EH (cell line): ENCODE data around the gene EPHB4.
"Not testable (repeated sequence)": the region's sequence is repeated elsewhere in the genome, so short reads cannot be mapped to it uniquely, and the experiment has no call there.

Experiments used
- DNase-seq: peaks from one replicate; pipeline ENCODE4 v3.0.0-alpha.2; 2015; ENCODE audit warnings: low read depth

EPHB4 gene

DNA sequence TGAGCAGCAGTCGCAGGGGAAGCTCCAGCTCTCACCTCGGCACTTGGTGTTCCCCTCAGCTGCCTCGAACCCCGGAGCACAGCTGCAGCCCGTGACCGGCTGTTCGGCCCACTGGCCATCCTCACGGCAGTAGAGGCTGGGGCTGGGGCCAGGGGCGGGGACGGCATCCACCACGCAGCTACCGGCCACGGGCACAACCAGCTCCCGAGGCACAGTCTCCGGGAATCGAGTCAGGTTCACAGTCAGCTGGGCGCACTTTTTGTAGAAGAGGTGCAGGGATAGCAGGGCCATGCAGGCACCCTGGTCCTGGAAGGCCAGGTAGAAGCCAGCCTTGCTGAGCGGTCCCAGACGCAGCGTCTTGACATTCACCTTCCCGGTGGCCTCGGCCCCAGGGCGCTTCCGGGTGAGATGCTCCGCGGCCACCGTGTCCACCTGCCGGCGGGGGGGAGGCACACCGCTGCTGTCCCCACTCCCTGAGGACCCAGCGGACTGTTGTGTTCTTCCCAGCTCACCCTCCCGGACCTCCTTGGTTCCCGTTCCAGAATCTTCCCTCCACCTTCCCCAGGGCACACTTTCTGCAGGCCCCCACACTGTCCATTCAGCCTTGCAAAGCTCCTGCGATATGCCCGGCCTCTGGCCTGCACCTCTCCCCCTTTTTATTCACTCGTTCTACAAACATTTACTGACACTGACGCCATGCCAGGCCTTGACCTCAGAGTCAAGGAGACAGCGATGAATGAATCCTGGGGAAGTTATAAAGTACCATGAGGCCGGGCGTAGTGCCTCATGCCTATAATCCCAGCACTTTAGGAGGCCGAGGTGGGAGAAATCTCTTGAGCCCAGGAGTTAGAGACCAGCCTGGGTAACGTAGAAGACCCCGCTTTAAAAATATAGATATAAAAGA, 4.8 kb downstream of the EPHB4 start:
- DNase-seq = no peak

GRCh38 chr7:100819586-100819985, 7.7 kb downstream of the EPHB4 start:
- DNase-seq = no peak

DNA sequence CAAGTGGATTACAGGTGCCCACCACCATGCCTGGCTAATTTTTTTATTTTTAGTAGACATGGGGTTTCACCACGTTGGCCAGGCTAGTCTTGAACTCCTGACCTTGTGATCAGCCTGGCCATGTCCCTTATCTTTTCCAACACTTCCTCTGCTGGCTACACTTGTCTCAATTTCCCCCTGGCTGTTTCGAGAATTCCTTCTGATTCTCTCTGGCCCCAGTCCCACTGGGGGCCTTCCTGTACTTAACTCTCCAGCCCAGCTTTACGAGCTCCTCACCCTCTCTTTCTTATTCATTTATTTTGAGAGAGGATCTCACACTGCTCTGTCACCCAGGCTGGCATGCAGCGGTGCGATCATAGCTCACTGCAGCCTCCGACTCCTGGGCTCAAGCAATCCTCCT, 8.5 kb downstream of the EPHB4 start:
- DNase-seq = no peak

GRCh38 chr7:100818366-100818765, 9.0 kb downstream of the EPHB4 start:
- DNase-seq = no peak

DNA sequence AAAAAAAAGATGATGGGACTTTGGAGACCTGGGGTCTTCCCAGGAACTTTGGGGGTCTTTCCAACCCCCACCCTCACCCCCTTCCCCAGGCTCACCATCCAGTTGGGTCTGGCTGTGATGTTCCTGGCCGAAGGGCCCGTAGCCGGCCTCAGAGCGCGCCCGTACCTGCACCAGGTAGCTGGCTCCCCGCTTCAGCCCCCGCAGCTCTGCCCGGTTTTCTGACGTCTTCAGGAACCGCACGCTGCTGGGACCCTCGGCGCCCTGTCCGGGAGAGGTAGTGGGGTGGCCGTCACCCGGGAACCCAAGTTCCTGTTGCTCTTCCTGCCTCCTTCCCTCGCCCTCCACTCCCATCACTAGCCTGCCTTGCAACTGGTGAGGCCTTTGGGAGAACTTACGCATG, 10.2 kb downstream of the EPHB4 start:
- no peak for DNase-seq

- not testable (repeated sequence) for DNase-seq
Measured at GRCh38 chr7:100816515-100816914, 10.8 kb downstream of the EPHB4 start.

DNA sequence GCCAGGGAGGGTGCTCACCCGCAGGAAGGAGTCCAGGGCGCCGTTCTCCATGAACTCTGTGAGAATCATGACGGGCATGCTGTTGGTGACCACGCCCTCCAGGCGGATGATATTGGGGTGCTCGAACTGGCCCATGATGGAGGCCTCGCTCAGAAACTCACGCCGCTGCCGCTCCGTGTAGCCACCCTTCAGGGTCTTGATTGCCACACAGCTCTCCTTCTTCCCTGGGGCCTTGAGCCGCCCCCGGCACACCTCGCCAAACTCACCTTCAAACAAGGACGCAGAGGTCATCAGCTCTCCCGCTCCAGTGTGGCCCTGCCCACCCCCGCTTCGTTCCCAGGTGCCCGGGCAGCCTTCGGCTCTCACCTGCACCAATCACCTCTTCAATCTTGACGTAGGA, 14.6 kb downstream of the EPHB4 start:
- DNase-seq = no peak

DNA sequence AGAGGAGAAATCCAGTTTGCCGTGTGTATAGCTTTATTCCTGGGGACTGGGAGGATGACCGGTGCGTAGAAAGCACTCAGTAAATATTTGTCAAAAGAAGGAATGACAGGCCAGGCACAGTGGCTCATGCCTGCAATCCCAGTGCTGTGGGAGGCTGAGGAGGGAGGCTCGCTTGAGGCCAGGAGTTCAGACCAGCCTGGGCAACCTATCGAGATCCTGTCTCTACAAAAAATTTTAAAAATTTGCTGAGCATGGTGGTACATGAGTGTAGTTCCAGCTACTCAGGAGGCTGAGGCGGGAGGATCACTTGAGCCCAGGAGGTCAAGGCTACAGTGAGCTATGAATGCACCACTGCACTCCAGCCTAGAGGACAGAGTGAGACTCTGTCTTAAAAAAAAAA, 15.8 kb downstream of the EPHB4 start:
- no peak for DNase-seq

GRCh38 chr7:100808354-100808875, 18.9 kb downstream of the EPHB4 start:
- DNase-seq = no peak

DNA sequence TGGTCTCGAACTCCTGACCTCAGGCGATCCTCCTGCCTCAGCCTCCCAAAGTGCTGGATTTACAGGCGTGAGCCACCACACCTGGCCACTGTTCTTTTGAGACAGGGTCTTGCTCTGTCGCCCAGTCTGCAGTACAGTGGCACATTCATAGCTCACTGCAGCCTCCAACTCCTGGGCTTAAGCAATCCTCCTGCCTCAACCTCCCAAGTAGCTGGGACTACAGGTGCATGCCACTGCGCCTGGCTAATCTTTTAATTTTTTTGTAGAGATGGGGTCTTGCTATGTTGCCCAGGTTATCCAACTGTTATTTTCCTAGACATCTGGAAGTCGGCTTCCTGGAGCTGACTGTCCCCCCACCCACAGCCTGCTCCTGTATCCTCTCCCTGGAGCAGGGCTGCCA, 20.4 kb downstream of the EPHB4 start:
- DNase-seq = not testable (repeated sequence)

DNA sequence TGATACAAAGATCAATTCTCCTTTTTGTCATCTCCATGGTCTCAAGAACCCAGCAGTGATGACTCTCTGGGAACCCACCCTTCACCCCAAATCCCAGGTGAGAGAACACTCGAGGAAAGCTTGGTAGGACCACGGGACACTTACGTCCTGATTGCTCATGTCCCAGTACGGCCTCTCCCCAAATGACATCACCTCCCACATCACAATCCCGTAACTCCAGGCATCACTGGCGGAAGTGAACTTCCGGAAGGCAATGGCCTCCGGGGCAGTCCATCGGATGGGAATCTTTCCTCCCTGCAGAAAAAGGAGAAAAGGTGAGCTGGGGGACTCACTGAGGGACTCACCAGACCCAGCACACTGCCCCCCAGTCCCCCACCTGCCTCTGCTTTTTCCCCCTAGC, 21.0 kb downstream of the EPHB4 start:
- DNase-seq = no peak

GRCh38 chr7:100804681-100805431, 22.5 kb downstream of the EPHB4 start:
- DNase-seq = peak; percentile 44

DNA sequence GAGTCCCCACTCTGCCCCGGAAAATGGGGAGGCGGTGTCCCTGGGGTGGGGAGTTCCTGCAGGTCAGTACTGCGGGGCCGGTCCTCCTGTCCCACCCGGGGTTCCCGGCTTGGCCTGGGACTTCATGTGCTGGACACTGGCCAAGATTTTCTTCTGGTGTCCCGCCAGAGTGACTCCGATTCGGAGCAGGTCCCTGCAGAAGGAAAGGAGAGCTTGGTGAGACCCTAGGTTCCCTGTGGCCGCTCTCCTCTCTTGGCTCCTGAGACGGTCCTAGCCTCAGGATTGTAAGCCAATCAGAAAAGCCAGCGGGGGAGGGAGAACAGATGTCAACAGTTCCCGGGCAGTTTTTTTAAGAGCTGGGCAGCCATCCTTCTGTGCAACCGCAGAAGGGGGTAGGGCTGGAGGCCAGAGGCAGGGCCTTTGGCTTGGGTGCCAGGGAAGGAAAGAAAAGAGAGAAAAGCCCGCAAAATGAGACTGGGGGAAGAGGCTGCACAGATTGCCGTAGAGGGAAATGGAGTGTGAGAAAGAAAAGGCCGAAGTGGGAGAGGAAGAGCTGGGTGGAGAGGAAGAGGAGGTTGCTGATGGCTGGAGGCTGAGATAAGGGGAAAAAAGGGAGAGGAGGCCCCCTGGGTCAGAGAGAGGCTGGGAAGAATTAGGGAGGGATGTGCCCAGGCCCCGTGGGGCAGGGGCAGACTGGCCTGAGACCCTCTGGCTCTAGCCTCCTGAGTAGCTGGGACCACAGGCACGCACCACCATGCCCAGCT, 23.7 kb downstream of the EPHB4 start:
- peak; percentile 91 for DNase-seq

DNA sequence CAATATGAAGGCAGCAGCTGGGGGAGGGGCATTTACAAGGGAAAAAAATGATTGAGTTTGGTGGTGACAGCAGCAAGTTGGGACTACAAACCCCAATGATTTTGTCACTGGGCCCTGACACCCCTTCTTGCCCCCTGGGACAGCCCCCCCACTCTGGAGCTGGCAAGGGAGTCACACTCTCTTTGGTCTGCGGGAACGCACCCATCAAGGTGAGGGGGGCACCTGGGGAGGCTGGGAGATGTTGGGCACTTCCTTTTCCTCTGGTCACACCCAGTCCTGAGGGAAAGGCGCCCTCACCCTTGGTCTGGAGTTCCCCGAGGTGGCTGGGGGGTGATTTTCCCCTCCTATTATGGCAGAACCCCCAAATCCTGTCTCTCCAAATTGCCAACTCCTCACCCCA, 24.4 kb downstream of the EPHB4 start:
- no peak for DNase-seq

DNA sequence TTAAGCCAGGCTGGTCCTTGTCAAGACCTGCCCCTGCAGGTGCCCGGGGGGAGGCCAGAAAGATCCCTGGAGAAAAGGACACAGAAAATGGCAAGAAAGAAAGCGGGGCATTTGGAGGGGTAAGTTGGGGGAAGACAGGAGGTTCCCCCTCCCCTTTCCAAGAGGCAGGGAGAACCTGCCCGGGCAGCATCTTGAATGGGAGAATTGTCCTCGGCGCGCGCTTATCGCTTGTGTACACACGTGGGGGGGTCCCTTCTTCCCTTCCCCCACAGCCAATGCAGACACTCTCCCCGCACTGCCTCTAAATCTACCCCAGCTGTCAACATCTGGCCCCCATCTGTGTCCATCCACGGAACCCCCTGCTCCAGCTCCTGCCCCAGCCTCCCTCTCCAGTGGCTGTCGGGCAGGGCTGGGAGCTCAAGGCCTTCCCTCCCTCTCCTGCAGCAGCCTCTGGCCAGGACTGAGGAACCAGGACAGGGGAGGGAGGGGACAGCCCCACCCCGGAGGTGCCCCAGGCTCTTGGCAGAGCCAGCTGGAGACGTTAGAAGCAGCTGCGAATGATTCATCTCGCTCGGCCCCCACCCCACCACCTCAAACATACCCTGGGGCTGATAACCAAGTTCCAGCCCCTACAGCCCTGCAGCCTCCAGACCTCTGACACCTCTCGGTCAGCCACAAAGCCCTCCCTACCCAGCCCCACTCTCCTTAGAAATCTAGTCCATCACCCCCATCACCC, 25.3 kb downstream of the EPHB4 start:
- DNase-seq = peak; percentile 97

DNA sequence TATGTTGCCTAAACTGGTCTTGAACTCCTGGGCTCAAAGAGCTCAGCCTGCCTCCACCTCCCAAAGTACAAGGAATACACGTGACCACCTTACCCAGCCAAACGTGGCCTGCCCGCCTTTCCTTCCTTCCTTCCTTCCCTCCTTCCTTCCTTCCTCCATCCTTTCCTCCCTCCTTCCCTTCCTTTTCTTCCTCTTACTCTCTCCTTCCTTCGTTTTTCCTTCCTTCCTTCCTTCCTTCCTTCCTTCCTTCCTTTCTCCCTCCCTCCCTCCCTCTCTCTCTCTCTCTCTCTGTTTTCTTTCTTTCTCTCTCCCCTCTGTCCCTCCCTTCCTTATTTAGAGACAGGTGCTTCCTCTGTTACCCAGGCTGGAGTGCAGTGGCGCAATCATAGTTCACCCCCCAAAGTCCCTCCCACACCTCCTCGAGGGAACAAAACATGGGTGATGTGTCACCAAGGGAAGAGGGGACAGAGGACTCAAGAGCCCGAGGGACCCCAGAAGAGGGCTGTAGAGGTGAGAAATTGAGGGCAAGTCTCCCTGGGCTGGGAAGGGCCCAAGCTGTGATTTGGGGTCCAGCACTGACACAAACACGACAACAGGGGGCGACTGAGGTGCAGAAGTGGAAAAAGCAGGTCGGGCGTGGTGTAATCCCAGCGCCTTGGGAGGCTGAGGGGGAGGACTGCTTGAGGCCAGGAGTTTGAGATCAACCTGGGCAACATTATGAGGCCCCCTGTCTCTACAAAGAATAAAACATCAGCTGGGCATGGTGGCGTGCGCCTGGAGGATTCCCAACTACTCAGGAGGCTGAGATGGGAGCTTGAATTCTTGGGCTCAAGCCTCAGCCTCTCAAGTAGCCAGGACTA, 28.1 kb downstream of the EPHB4 start:
- peak; percentile 68 for DNase-seq

- DNase-seq = no peak
Measured at GRCh38 chr7:100794741-100795140, 32.6 kb downstream of the EPHB4 start.

GRCh38 chr7:100793806-100794660, 33.3 kb downstream of the EPHB4 start:
- peak; percentile 45 for DNase-seq

GRCh38 chr7:100791881-100792666, 35.2 kb downstream of the EPHB4 start:
- DNase-seq = no peak
